Stimulated activated CD8-positive, alpha-beta memory T cell treated with anti-CD3 and anti-CD28 coated beads, Interleukin-7, amount 100 ng/mL, for 4 hours (primary cell): ENCODE data around the gene CNOT10.
"Not testable (repeated sequence)": the region's sequence is repeated elsewhere in the genome, so short reads cannot be mapped to it uniquely, and the experiment has no call there.

Source experiments
- DNase-seq, 2 donors: peaks; one replicate each; pipeline ENCODE4 v3.0.0-alpha.2; 2020; ENCODE audit warnings: low read depth in 2 of 2

Gene CNOT10

GRCh38 chr3:32758375-32758753 is 73.4 kb downstream of the CNOT10 start:
- DNase-seq, result no peak

GRCh38 chr3:32759342-32759741 is 74.4 kb downstream of the CNOT10 start:
- no peak for DNase-seq

- DNase-seq, result no peak
Observed at GRCh38 chr3:32764481-32764880, 79.5 kb downstream of the CNOT10 start.

GRCh38 chr3:32778389-32778788 is 93.4 kb downstream of the CNOT10 start:
- DNase-seq, result no peak

- no peak for DNase-seq
Observed at GRCh38 chr3:32780071-32780734, 95.2 kb downstream of the CNOT10 start.

GRCh38 chr3:32780735-32781210 is 95.8 kb downstream of the CNOT10 start:
- no peak for DNase-seq

GRCh38 chr3:32781211-32781968 is 96.4 kb downstream of the CNOT10 start:
- peak; percentile 14 to 52 for DNase-seq

- DNase-seq, result not testable (repeated sequence)
Observed at GRCh38 chr3:32781969-32782270, 96.9 kb downstream of the CNOT10 start.

GRCh38 chr3:32782407-32782806 is 97.4 kb downstream of the CNOT10 start:
- DNase-seq, result no peak

GRCh38 chr3:32791833-32792232 is 106.8 kb downstream of the CNOT10 start:
- DNase-seq, result no peak

- DNase-seq, result no peak
Observed at GRCh38 chr3:32794487-32795308, 109.7 kb downstream of the CNOT10 start.

GRCh38 chr3:32796384-32796950 is 111.5 kb downstream of the CNOT10 start:
- not testable (repeated sequence) for DNase-seq

- DNase-seq, result no peak
Observed at GRCh38 chr3:32797776-32798175, 112.8 kb downstream of the CNOT10 start.

- not testable (repeated sequence) for DNase-seq
Observed at GRCh38 chr3:32801440-32801839, 116.5 kb downstream of the CNOT10 start.

- no peak for DNase-seq
Observed at GRCh38 chr3:32813180-32813579, 128.2 kb downstream of the CNOT10 start.

- no peak for DNase-seq
Observed at GRCh38 chr3:32814361-32814760, 129.4 kb downstream of the CNOT10 start.

GRCh38 chr3:32815841-32816438 is 131.0 kb downstream of the CNOT10 start:
- DNase-seq, result no peak

- DNase-seq, result no peak
Observed at GRCh38 chr3:32816439-32817256, 131.7 kb downstream of the CNOT10 start.

- DNase-seq, result no peak
Observed at GRCh38 chr3:32817257-32817557, 132.2 kb downstream of the CNOT10 start.

GRCh38 chr3:32817558-32818228 is 132.7 kb downstream of the CNOT10 start, which contains the start of gene TRIM71:
Gene TRIM71, plus strand, starts transcription at chr3:32817997. Its CDS starts 84 bp downstream, at chr3:32818081.
- DNase-seq, result no peak
